Measurements from ENCODE around the gene KBTBD6. TPM values are rescaled to one million over a fixed set of nuclear protein-coding genes. Genes with fewer than 3 reads are reported as not detected.
"Not testable (repeated sequence)": the region's sequence is repeated elsewhere in the genome, so short reads cannot be mapped to it uniquely, and the experiment has no call there.

Gene KBTBD6, protein sequence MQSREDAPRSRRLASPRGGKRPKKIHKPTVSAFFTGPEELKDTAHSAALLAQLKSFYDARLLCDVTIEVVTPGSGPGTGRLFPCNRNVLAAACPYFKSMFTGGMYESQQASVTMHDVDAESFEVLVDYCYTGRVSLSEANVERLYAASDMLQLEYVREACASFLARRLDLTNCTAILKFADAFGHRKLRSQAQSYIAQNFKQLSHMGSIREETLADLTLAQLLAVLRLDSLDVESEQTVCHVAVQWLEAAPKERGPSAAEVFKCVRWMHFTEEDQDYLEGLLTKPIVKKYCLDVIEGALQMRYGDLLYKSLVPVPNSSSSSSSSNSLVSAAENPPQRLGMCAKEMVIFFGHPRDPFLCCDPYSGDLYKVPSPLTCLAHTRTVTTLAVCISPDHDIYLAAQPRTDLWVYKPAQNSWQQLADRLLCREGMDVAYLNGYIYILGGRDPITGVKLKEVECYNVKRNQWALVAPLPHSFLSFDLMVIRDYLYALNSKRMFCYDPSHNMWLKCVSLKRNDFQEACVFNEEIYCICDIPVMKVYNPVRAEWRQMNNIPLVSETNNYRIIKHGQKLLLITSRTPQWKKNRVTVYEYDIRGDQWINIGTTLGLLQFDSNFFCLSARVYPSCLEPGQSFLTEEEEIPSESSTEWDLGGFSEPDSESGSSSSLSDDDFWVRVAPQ
- 1 to 10 TPM; 6.0 to 6.5 TPM for total RNA-seq

DNA sequence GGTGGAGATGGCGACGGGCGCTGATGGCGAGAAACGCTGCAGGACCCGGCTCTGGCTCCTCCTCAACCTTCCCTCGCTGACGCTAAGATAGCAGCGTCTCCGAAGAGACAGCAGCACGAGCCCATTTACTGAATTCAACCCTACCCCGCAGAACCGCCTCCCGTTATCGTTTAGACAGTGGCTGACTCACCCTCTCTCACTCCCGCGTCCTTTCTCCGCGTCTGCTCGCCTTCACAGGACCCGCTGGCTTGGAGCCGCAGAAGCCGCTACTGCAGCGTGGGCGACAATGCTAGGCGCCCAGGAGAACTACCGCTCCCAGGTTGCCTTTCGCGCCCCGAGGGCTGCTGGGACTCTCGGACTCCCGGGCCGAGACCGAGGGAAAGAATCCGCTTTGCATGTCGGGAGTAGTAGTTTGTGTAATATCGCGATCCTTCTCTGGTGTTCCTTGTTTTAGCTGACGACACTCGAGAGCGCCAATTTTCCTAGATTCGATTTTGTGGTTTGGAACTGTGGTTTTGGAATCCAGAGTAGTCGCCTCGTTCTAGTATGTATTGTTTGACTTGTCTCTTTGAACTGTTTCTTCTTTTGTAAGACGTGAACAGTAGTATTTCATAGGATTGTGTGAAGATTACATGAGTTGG, at the start of gene KBTBD6:
Gene KBTBD6, minus strand, starts transcription at position 291 of the 641 bp plus-strand sequence. CDS start 291 bp downstream, outside the sequence.
- Mint-ChIP-seq H3K4me3 (peak within 1 kb of the TSS; percentile 89), H3K9me3 (no peaks in the 10 kb centered on the region), H3K36me3 (ENCODE audit: low read depth) (peaks cover 13% of the 10 kb centered on the region), H3K4me1 (peaks cover 48% of the 10 kb centered on the region), H3K27ac (peak within 1 kb of the TSS; percentile 93), H3K27me3 (no peaks in the 10 kb centered on the region)
- CTCF ChIA-PET: no interaction called here
- POLR2A ChIA-PET: no interaction called here
- DNase-seq: peak; percentile 96

DNA sequence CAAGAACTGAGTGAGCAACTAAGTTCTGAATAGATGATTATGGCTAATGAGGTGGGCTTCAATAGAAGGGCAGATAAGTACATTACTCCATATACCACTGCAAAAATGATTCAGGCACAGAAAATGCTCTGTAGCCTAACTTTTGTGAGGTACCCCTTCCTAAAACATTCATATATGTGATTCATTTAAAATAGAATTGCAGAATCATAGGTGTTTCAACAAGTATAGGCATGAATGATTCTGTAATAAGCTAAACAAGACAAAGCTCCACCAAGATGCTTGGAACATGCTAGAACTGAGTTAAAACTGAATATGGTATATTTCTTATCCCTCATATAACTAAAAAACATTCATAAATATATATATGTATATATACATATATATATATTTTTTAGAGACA, 49.6 kb upstream of the KBTBD6 start:
- POLR2A ChIA-PET: no interaction called here
- DNase-seq: no peak

GRCh38 chr13:41179593-41180250, 47.1 kb upstream of the KBTBD6 start:
- Mint-ChIP-seq H3K27me3 (no peaks in the 10 kb centered on the region), H3K9me3 (peaks cover 17% of the 10 kb centered on the region), H3K4me1 (no peaks in the 10 kb centered on the region), H3K27ac (no peak overlapping the region), H3K4me3 (no peak overlapping the region), H3K36me3 (ENCODE audit: low read depth) (peaks cover 8% of the 10 kb centered on the region)
- ChIA-PET POLR2A (no interaction called here), CTCF (no interaction called here)
- DNase-seq: no peak

More for the DNA sequence above, 49.6 kb upstream of the KBTBD6 start:
- H3K27me3 Mint-ChIP-seq: no peaks in the 10 kb centered on the region
- H3K4me3 Mint-ChIP-seq: no peak overlapping the region
- CTCF ChIA-PET: interaction anchor here (1.0 kb wide), 1 partner anchor 29 kb away, joined by 3 read pairs; no protein-coding TSS in a partner anchor
- no peaks in the 10 kb centered on the region for H3K36me3 Mint-ChIP-seq (ENCODE audit: low read depth)
- H3K9me3 Mint-ChIP-seq: no peaks in the 10 kb centered on the region
- no peaks in the 10 kb centered on the region for H3K4me1 Mint-ChIP-seq
- H3K27ac Mint-ChIP-seq: no peak overlapping the region

GRCh38 chr13:41178040-41178439, 45.4 kb upstream of the KBTBD6 start:
- H3K27ac Mint-ChIP-seq: no peak overlapping the region
- ChIA-PET POLR2A (no interaction called here), CTCF (interaction anchor here (1.1 kb wide), 1 partner anchor 8 kb away, joined by 3 read pairs; no protein-coding TSS in a partner anchor)
- H3K27me3 Mint-ChIP-seq: no peaks in the 10 kb centered on the region
- H3K4me1 Mint-ChIP-seq: no peaks in the 10 kb centered on the region
- H3K36me3 Mint-ChIP-seq (ENCODE audit: low read depth): peaks cover 8% of the 10 kb centered on the region
- H3K4me3 Mint-ChIP-seq: no peak overlapping the region
- H3K9me3 Mint-ChIP-seq: peaks cover 23% of the 10 kb centered on the region
- DNase-seq: no peak

DNA sequence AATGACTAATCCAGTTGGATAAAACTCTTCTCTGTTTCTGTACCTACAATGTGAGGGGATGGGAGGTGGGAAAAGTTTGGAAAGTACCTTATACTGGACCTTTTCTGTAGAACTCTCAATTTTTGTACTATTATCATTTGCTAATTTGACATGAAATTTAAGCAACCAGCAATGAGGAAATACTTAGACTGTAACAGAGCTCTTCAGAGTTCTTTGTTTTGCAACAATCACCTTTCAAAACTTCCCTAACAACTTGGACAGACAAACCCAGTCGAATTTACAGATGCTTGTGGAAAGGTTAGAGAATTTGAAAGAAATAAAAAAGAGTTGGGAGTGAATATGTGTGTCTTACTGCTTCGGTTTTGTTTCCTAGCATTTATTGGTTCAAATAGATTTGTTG, 45.0 kb upstream of the KBTBD6 start:
- DNase-seq: no peak
- Mint-ChIP-seq H3K4me1 (peaks cover 2% of the 10 kb centered on the region), H3K36me3 (ENCODE audit: low read depth) (peaks cover 9% of the 10 kb centered on the region), H3K9me3 (peaks cover 24% of the 10 kb centered on the region), H3K4me3 (no peak overlapping the region), H3K27me3 (no peaks in the 10 kb centered on the region), H3K27ac (no peak overlapping the region)
- CTCF ChIA-PET: interaction anchor here (1.1 kb wide), 1 partner anchor 8 kb away, joined by 3 read pairs; no protein-coding TSS in a partner anchor
- POLR2A ChIA-PET: no interaction called here

DNA sequence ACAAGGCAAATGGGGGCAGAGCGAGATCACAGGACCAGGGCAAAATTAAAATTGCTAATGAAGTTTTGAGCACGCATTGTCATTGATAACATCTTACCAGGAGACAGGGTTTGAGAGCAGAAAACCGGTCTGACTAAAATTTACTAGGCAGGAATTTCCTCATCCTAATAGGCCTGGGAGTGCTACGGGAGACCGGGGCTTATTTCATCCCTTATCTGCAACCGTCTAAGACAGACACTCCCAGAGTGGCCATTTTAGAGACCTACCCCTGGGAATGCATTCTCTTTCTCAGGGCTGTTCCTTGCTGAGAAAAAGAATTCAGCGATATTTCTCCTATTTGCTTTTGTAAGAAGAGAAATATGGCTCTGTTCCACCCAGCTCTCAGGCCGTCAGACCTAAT, 43.0 kb upstream of the KBTBD6 start:
- CTCF ChIA-PET, H3K4me3 Mint-ChIP-seq, H3K4me1 Mint-ChIP-seq, H3K27ac Mint-ChIP-seq, H3K27me3 Mint-ChIP-seq, DNase-seq, POLR2A ChIA-PET: not testable (repeated sequence)
- Mint-ChIP-seq H3K9me3 (peaks cover 26% of the 10 kb centered on the region), H3K36me3 (ENCODE audit: low read depth) (peaks cover 10% of the 10 kb centered on the region)

DNA sequence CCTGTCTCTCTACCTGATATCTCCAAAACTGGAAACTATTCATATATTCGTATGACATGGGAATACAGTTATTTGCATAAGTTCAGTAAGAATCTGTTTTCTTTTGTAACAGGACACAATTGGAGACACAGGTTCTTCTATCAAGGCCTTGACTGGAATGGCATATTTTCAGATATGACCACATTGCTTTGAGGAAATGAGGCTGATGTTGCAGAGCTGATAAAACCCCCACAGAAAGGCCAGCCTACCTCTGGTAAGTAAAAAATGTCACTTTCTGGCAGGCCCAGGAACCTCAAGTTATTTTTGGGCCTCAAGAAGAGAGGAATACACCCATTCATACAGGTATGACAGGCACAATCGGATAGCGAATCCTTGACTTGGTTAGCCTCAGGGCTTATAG, 29.5 kb upstream of the KBTBD6 start:
- Mint-ChIP-seq H3K27ac (no peak overlapping the region), H3K9me3 (no peaks in the 10 kb centered on the region), H3K36me3 (ENCODE audit: low read depth) (peaks cover 2% of the 10 kb centered on the region), H3K4me3 (no peak overlapping the region), H3K27me3 (no peaks in the 10 kb centered on the region), H3K4me1 (peaks cover 7% of the 10 kb centered on the region)
- DNase-seq: no peak
- ChIA-PET CTCF (no interaction called here), POLR2A (no interaction called here)

DNA sequence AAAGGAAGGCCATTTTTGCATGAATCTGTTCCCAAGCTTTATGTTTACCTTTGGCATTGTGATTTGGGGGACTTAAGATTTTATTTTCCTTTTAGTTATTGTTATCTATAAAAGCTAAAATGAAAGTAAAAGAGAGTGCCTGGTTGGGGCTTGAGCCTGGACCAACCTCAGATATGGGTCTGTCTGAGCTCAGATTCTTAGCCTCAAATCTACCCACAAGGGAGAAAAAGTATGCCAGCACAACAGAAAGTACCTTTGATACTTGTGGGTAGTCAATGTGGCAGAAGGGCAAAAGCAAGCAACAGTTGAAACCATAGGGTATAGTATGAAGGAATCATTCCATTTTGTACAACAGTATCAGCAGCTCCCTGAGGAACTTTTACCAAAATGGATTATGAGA, 26.6 kb upstream of the KBTBD6 start:
- Mint-ChIP-seq H3K27me3 (no peaks in the 10 kb centered on the region), H3K27ac (no peak overlapping the region), H3K4me1 (peaks cover 7% of the 10 kb centered on the region), H3K4me3 (no peak overlapping the region), H3K36me3 (ENCODE audit: low read depth) (peaks cover 2% of the 10 kb centered on the region), H3K9me3 (no peaks in the 10 kb centered on the region)
- CTCF ChIA-PET: interaction anchor here (1.3 to 1.7 kb wide), 2 partner anchors 22 to 39 kb away, joined by 3 read pairs; no protein-coding TSS in a partner anchor
- DNase-seq: no peak
- POLR2A ChIA-PET: no interaction called here

GRCh38 chr13:41157048-41157717, 24.6 kb upstream of the KBTBD6 start:
- POLR2A ChIA-PET: no interaction called here
- no peak for DNase-seq
- no peak overlapping the region for H3K27ac Mint-ChIP-seq
- H3K9me3 Mint-ChIP-seq: peaks cover 5% of the 10 kb centered on the region
- no peaks in the 10 kb centered on the region for H3K27me3 Mint-ChIP-seq
- H3K36me3 Mint-ChIP-seq (ENCODE audit: low read depth): peaks cover 2% of the 10 kb centered on the region
- peaks cover 7% of the 10 kb centered on the region for H3K4me1 Mint-ChIP-seq
- no peak overlapping the region for H3K4me3 Mint-ChIP-seq
- CTCF ChIA-PET: interaction anchor here (0.6 kb wide), 1 partner anchor 1053 kb away, joined by 3 read pairs; no protein-coding TSS in a partner anchor

GRCh38 chr13:41156620-41157019, 24.0 kb upstream of the KBTBD6 start:
- H3K4me3 Mint-ChIP-seq: no peak overlapping the region
- no peak overlapping the region for H3K27ac Mint-ChIP-seq
- ChIA-PET CTCF (interaction anchor here (0.6 kb wide), 1 partner anchor 1054 kb away, joined by 3 read pairs; no protein-coding TSS in a partner anchor), POLR2A (no interaction called here)
- no peak for DNase-seq
- H3K27me3 Mint-ChIP-seq: no peaks in the 10 kb centered on the region
- peaks cover 11% of the 10 kb centered on the region for H3K9me3 Mint-ChIP-seq
- H3K36me3 Mint-ChIP-seq (ENCODE audit: low read depth): peaks cover 5% of the 10 kb centered on the region
- peaks cover 7% of the 10 kb centered on the region for H3K4me1 Mint-ChIP-seq

DNA sequence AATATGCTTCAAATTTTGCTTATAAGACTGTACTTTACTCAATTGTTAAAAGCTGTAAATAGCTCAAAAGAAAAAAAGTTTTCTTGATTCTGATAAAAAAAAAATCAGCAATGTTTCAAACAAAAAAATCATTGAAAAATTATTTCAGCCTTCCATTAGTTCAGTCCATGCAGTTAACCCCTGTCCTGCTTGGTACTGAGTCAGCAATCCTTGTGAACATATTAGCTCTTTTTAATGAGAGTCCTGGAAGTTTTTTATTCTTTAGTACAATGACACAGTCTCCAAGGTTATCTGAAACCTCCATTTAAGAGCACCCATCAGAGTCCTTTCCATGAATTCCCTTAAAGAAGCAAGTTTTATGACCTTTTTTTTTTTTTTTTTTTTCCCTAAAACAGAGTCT, 21.4 kb upstream of the KBTBD6 start:
- Mint-ChIP-seq H3K36me3 (ENCODE audit: low read depth) (peaks cover 25% of the 10 kb centered on the region), H3K27ac (no peak overlapping the region), H3K4me1 (peaks cover 3% of the 10 kb centered on the region), H3K9me3 (peaks cover 37% of the 10 kb centered on the region), H3K27me3 (no peaks in the 10 kb centered on the region), H3K4me3 (no peak overlapping the region)
- no peak for DNase-seq
- ChIA-PET POLR2A (no interaction called here), CTCF (interaction anchor here (0.5 kb wide), 1 partner anchor 145 kb away, joined by 3 read pairs; no protein-coding TSS in a partner anchor)

DNA sequence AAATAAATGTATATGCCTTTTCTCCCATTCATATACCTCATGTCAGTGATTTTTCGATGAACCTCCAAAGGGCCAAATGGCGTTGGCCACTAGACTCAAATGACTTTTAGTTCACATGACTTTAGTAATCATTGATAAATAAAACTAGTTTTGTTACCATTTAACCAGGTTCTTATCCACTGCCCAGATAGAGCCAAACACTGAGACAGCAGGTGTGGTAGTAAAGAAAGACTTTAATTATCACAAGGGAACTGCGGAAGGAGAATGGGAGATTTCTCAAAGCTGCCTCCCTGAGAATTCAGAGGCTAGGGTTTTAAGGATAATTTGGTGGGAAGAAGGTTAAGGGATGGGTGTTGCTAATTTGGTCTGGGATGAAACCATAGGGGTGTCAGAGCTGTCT, 19.4 kb upstream of the KBTBD6 start:
- Mint-ChIP-seq H3K4me3 (no peak overlapping the region), H3K9me3 (peaks cover 53% of the 10 kb centered on the region), H3K27ac (no peak overlapping the region), H3K4me1 (no peaks in the 10 kb centered on the region), H3K27me3 (no peaks in the 10 kb centered on the region), H3K36me3 (ENCODE audit: low read depth) (peaks cover 42% of the 10 kb centered on the region)
- ChIA-PET POLR2A (no interaction called here), CTCF (no interaction called here)
- no peak for DNase-seq
